AG04449 (cell line): ENCODE measurements around the gene FCER1A.

ENCODE experiments used
- CTCF ChIA-PET: fragments of 350-600 bp; formaldehyde crosslinking; extraction: SDS; loops from one replicate; lab custom pipeline; 2021; ENCODE audit warnings: antibody characterized with exemption; lab: Yijun Ruan, JAX
- POLR2A ChIA-PET: fragments of 400-600, 350-600 bp; formaldehyde crosslinking; extraction: SDS; loops from one replicate; lab custom pipeline; 2020; ENCODE audit warnings: antibody characterized with exemption, inconsistent platforms; lab: Yijun Ruan, JAX
- DNase-seq: peaks from one replicate; pipeline ENCODE4 v3.0.0-alpha.2; 2010; ENCODE audit warnings: low read depth, low spot score
- H3K4me3 ChIP-seq: 2 replicates; pipeline ENCODE4 v1.5.1; 2011; ENCODE audit warnings: low read depth, mild to moderate bottlenecking, control low read depth, low read length
- TF ChIP-seq, protein P1 (sequence below): IDR thresholded peaks from one replicate; pipeline ENCODE4 v1.5.1; 2011; ENCODE audit warnings: mild to moderate bottlenecking, moderate library complexity, low read length, control low read depth, inconsistent platforms; ENCODE audit not compliant: insufficient read depth; ENCODE audit errors: missing control alignments

FCER1A gene

DNA sequence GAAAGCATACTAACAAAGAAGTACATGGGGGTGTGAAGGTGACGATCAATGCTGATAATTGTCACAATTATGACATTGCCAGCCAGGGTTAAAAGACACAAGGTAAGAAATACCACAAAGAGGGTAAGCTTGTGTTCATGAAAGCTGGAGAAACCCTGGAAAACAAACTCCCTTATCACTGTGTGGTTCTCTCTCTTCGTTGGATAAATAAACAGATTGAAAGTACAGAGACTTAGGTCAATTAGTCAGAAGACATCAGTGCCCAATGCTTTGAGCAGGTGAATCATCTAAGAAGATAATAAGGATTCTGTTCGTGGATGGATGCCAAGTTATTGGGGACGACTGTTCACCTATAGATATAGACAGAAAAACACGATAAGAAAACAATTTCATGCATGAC lies 22.4 kb upstream of the FCER1A start:
- ChIA-PET POLR2A (no interaction called here), CTCF (no interaction called here)
- DNase-seq = no peak
- TF ChIP-seq, protein P1, sequence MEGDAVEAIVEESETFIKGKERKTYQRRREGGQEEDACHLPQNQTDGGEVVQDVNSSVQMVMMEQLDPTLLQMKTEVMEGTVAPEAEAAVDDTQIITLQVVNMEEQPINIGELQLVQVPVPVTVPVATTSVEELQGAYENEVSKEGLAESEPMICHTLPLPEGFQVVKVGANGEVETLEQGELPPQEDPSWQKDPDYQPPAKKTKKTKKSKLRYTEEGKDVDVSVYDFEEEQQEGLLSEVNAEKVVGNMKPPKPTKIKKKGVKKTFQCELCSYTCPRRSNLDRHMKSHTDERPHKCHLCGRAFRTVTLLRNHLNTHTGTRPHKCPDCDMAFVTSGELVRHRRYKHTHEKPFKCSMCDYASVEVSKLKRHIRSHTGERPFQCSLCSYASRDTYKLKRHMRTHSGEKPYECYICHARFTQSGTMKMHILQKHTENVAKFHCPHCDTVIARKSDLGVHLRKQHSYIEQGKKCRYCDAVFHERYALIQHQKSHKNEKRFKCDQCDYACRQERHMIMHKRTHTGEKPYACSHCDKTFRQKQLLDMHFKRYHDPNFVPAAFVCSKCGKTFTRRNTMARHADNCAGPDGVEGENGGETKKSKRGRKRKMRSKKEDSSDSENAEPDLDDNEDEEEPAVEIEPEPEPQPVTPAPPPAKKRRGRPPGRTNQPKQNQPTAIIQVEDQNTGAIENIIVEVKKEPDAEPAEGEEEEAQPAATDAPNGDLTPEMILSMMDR = no peak
- no peak overlapping the region for H3K4me3 ChIP-seq

DNA sequence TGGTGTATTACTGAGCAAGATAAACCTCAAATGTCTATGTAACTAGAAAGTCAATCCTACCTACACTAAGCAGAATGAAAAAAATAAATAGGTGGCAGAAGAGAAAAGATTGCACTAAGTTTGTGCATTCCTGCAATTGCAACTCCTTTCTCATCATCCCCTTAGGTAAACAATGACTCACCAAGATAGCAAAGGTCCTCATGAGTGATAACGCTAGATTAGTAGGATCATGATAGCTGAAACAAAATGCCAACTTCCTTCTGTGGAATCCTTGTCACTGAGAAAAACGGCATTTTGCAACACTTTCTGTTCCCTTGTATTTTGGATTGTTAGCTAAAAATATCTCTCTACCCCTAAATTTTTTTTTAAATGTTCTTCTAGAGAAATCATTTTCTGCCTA lies 20.0 kb upstream of the FCER1A start:
- no peak overlapping the region for H3K4me3 ChIP-seq
- TF ChIP-seq, protein P1 = no peak
- CTCF ChIA-PET = no interaction called here
- POLR2A ChIA-PET = no interaction called here
- no peak for DNase-seq

DNA sequence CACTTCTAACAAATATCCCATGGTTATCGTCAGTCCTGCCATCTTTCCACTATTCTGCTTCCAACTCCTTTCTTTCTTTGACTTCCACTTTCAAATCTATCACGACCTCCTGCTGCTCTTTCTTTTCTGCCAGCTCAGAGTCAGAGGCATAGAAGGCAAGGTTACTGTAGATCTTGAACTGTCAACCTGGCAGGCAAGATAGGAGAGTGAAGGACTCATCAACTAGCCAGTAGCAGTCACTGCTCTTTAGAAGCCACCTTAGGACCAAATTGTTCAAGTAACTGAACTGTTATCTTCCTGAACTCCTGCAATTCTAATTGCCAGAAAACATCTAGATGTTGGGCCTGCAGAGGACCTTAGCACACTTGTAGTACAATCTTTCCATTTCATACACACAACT lies 13.1 kb upstream of the FCER1A start:
- TF ChIP-seq, protein P1 = no peak
- no peak for DNase-seq
- CTCF ChIA-PET = no interaction called here
- POLR2A ChIA-PET = no interaction called here
- H3K4me3 ChIP-seq = no peak overlapping the region

DNA sequence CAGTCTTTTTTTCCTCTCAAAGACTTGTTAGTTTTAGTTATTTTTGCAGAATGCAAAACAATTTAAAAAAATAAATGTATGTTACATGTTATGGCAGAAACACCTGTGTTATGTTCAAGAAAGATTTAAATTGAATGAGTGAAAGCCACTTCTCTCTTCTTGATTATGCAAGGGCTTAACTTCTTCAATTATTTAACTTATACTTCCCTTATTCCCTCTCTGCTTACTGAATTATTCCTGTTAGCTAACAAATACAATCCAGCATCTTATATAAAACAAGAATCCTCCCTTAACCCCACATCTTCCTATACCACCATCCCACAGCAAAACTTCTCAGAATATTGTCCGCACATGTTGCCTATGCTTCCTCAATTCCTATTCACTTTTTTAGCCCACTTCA lies 10.7 kb upstream of the FCER1A start:
- no peak overlapping the region for H3K4me3 ChIP-seq
- no peak for DNase-seq
- ChIA-PET POLR2A (no interaction called here), CTCF (no interaction called here)
- TF ChIP-seq, protein P1 = no peak

DNA sequence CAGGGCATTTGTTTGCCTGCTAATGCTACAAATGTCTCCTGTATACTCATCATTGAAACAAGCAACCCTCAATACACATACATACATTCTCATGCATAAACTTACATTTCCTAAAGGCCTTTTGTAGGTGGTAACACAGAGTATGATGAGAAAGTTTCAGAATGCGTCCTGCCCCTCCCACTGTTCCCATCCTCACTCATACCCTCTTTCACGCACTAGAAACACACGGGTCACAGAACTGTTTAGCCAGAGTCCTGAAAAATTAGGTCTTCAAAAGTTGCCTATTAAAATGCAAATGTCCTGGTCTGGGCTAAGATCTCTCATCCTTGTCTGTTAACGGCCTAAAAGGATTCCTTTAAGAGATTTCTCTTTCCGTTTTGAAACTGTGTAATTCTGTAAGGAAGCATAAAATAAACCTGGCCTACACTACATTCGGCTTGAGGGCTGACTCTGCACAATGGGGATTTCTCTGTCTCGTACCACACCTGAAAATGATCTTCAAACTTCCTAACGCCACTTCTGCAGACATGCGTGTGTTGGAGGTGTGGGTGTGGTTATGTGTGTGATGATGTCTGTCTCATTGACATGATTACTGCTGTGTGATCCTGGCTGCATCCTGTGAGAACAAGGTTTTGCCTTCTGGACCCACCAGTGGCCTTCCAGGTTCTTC lies 5.3 kb upstream of the FCER1A start:
- ChIA-PET POLR2A (no interaction called here), CTCF (no interaction called here)
- TF ChIP-seq, protein P1 = no peak
- no peak for DNase-seq
- no peak overlapping the region for H3K4me3 ChIP-seq

DNA sequence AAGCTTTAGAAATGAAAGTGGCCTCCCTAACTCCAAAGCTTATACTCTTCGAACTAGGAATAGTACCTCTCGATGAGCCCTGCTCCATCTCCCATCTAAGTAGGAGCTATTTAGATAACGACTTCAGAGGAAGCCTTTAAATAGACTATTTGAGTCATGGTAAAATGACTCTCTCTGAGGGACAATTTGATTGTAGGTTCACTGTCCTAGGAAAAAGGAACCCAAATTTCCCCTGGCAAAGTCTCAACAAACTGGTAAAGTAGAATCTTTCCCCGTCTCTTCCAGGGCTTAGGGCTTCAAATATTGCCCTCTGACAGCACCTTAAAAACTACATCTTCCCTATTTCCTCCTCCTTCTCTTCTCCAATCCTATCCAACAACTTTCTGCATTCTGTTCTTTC lies 2.0 kb upstream of the FCER1A start:
- POLR2A ChIA-PET = no interaction called here
- no peak for DNase-seq
- H3K4me3 ChIP-seq = no peak overlapping the region
- TF ChIP-seq, protein P1 = no peak
- CTCF ChIA-PET = no interaction called here
